ENCODE measurements around the gene SYCN.

SYCN gene

GRCh38 chr19:39154100-39154628 is 49.9 kb downstream of the SYCN start:
- no peak for TF ChIP-seq CTCF (conservative IDR thresholded peaks at IDR 0.05; ENCODE audit: low read depth, low read length)
- DNase-seq (ENCODE audit: low read depth): no peak

More at GRCh38 chr19:39154100-39154628, 49.9 kb downstream of the SYCN start:
- no peak overlapping the region for H3K4me3 ChIP-seq (ENCODE audit: low read length)

Data from retinal pigment epithelial cell (primary cell).